ENCODE measurements around the gene SAMD1.

The SAMD1 gene

DNA sequence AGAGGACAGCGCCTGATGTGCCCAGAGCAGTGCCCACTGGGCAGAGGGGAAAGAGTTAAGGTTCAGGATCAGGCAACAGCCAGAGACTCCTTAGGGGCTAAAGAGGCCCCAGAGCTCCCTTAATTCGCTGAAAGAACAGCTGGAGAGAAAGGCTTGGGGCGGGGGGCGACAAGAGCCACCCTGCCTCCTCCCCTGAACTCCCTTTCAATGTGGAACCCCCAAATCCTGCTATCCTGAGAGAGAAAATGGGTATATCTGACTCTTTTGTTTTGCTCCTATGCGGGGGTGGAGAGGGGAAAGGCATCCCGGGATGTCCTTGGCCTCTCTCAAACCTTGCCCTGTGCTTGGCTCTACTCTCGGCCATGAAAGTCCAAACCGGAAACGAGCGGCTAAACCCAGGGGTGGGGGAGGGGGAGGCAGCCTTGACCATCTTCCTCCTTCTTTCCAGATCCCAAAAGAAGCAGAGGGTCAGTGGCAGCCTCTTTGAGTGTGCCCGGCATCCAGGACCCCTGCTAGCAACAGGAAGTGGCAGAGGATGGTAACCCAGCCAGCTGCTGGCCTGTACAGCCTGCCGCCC, 22.3 kb upstream of the SAMD1 start:
- DNase-seq, result no peak

GRCh38 chr19:14112051-14112808, 21.7 kb upstream of the SAMD1 start:
- DNase-seq, result no peak

- DNase-seq, result no peak
These were observed 20.9 kb upstream of the SAMD1 start for GRCh38 chr19:14111486-14111885.

- DNase-seq, result no peak
These were observed 20.1 kb upstream of the SAMD1 start for GRCh38 chr19:14110650-14111049.

GRCh38 chr19:14107581-14108461, 17.3 kb upstream of the SAMD1 start:
- DNase-seq, result no peak

DNA sequence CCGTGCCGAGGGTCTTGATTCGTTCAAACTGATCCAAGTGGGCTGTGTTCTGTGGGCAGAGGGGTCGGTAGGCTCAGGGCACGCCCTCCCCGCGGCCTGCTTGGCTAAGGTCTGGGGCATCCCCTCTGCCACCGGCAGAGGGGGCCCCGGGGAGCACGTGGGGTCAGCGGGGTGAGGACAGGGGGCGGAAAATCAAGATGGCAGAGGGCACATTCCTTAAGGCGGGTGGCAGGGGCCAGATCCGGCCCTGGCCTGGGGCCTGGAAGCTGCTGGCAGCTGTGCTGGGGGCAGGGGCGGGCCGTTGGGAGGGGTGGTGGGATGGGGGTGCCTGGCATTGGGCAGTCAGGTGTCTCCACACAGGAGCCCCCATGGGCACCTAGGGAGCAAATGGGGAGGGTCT, 16.3 kb upstream of the SAMD1 start:
- no peak for DNase-seq

DNA sequence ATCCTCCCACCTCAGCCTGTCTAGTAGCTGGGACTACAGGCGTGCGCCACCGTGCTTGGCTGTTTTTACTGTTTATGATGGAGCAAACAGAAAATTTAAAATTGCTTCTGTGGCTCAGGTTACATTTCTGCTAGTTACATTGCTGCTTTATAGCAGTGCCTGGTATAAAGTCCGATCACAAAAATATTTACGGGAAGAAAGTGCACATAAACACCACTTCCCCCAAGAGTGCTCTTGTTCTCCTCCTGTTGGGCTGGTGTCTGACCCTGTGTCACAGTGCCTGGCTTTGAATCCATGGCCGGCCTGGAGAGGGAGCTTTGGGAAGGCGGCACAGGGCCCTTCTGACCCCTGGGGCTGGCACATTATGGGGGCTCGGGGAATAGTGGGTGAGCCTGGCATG, 15.1 kb upstream of the SAMD1 start:
- no peak for DNase-seq

GRCh38 chr19:14103310-14103709, 12.8 kb upstream of the SAMD1 start:
- no peak for DNase-seq

DNA sequence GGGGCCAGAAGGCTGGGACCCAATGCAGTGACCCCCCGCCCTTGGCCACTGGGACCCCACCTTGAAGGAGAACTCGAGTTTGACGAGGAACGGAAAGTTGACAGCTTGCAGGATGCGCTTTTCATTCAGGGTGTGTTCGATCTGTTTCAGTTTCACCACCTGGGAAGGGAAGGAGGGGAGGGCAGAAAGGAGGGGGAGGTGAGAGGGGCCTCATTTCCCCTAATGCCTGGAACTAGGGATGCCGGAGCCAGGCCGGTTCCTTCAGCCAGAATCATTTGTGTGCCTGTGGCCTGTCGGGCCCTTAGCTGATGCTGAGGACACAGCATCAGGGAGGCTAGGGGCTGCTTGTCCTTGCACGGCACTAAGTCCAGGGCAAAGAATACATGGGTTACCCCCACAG, 12.2 kb upstream of the SAMD1 start:
- no peak for DNase-seq

- no peak for DNase-seq
These were observed 11.6 kb upstream of the SAMD1 start for GRCh38 chr19:14102102-14102696.

GRCh38 chr19:14101003-14101545, 10.5 kb upstream of the SAMD1 start:
- no peak for DNase-seq

DNA sequence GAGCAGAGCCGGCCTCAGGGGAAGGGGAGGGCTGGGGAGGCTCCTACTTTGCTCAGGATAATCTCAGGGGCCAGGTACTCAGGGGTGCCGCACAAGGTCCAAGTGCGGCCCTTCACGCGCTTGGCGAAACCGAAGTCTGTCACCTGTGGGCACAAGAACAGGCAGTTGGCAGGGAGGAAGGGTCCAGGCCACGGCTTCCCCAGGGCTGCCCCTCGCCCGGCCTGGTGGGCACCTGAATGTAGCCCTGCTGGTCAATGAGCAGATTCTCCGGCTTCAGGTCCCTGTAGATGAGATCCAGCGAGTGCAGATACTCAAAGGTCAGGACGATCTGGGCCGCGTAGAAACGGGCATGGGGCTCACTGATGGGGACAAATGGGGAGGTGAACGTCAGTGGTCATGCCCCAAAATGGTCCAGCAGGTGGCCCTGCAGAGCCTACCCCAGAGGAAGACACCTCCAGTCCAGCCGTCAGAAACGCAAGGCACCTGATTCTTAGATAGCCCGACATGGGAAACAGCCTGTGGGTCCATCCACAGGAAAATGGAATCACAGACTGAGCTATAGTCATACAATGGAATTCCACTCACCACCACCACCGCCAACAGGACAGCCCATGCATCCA, 7.1 kb upstream of the SAMD1 start:
- DNase-seq, result no peak

GRCh38 chr19:14096272-14096992, 5.9 kb upstream of the SAMD1 start:
- DNase-seq, result no peak

DNA sequence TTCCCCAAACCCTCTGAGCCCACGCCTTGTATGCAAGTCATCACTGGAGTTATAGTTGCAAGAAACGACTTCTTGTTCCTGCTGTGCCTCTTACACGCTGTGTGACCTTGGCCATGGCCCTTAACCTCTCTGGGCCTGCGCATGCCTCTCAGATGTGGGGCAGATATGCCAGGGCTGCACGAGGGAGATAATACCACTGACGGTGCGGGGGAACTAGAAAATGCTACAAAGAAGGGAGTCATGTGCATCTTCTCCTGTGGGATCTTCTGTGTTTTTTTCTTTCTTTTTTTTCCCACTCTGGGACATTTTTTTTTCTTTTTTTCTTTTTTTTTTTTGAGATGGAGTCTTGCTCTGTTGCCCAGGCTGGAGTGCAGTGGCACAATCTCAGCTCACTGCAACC, 4.3 kb upstream of the SAMD1 start:
- DNase-seq, result no peak

- no peak for DNase-seq
These were observed 2.7 kb upstream of the SAMD1 start for GRCh38 chr19:14093117-14093823.

GRCh38 chr19:14091813-14092462, 1.4 kb upstream of the SAMD1 start:
- no peak for DNase-seq

- peak; percentile 89 for DNase-seq
These were observed 696 bp upstream of the SAMD1 start for GRCh38 chr19:14091081-14091812.

DNA sequence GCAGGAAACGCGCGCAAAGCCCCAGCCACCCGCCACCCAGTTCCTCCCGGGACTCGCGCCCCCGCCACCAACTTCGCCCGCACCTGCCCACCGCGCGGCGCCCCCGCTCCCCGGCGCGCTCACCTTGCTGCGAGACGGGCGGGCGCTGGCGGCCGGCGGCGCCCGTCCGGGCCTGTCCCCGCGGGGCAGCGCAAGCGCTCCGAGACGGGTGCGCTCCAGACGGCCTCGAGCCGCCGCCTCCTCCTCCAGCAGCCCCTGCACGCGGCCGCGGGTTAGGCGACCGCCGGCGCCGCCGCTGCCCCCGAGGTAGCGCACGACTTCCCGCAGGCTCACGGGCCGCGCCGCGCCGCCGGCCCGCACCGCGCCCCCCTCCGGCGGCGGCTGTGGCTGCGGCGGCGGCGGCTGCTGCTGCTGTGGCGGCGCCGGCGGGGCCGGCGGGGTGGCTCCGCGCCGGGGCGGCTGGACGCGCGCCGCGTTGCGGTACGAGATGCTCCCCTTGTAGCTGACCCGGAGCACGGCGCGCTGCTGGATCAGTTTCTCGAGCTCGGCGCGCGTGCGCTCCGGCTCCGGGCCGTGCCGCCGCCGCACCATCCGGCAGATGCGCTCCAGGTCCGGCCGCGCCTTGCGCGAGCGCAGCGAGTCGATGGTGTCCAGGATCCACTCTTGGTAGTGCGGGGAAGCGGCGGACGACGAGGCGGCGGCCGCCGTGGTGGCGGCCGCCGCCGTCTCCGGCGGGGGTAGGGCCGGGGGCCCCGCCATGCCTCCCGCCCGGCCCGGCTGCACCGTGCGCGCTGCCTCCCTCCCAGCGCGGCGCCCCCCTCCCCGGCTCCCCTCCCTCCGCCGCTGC, 666 bp downstream of the SAMD1 start:
- DNase-seq, result peak; percentile 18

GRCh38 chr19:14089412-14089661, 1.2 kb downstream of the SAMD1 start:
- DNase-seq, result no peak

Data from NCI-H1436 (cell line).